ENCODE data around the gene KIF3A.

The KIF3A gene

GRCh38 chr5:132768485-132768868 lies 31.1 kb upstream of the KIF3A start:
- no peaks in the 10 kb centered on the region for H3K36me3 ChIP-seq (replicated peaks; ENCODE audit: insufficient read depth, low read length)
- no peaks in the 10 kb centered on the region for H3K9me3 ChIP-seq (replicated peaks; ENCODE audit: insufficient read depth, low read length)
- no peak overlapping the region for H3K9ac ChIP-seq (ENCODE audit: low read length)
- TF ChIP-seq EZH2 (optimal IDR thresholded peaks at IDR 0.05; ENCODE audit: low read depth, low read length) (no peak), EZH2phosphoT487 (IDR thresholded peaks at IDR 0.05; ENCODE audit: low read length) (no peak)
- TF ChIP-seq, protein P1, sequence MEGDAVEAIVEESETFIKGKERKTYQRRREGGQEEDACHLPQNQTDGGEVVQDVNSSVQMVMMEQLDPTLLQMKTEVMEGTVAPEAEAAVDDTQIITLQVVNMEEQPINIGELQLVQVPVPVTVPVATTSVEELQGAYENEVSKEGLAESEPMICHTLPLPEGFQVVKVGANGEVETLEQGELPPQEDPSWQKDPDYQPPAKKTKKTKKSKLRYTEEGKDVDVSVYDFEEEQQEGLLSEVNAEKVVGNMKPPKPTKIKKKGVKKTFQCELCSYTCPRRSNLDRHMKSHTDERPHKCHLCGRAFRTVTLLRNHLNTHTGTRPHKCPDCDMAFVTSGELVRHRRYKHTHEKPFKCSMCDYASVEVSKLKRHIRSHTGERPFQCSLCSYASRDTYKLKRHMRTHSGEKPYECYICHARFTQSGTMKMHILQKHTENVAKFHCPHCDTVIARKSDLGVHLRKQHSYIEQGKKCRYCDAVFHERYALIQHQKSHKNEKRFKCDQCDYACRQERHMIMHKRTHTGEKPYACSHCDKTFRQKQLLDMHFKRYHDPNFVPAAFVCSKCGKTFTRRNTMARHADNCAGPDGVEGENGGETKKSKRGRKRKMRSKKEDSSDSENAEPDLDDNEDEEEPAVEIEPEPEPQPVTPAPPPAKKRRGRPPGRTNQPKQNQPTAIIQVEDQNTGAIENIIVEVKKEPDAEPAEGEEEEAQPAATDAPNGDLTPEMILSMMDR (IDR thresholded peaks at IDR 0.05; ENCODE audit: low read length): no peak
- H3K4me2 ChIP-seq (ENCODE audit: low read depth, low read length): no peak overlapping the region
- H4K20me1 ChIP-seq (ENCODE audit: insufficient read depth, low read length): no peaks in the 10 kb centered on the region
- no peaks in the 10 kb centered on the region for H3K9me2 ChIP-seq (replicated peaks; ENCODE audit: insufficient read depth, low read length)
- no peaks in the 10 kb centered on the region for H3F3A ChIP-seq (ENCODE audit: insufficient read depth, low read length)
- no peak overlapping the region for H2AFZ ChIP-seq (ENCODE audit: low read length)
- DNase-seq: no peak
- no peaks in the 10 kb centered on the region for H3K79me2 ChIP-seq (ENCODE audit: low read length)
- H3K27me3 ChIP-seq (replicated peaks; ENCODE audit: insufficient read depth, low read length): no peaks in the 10 kb centered on the region
- H3K4me3 ChIP-seq (ENCODE audit: low read length): no peak overlapping the region
- no peaks in the 10 kb centered on the region for H3K4me1 ChIP-seq (ENCODE audit: low read length)
- no peak overlapping the region for H3K27ac ChIP-seq (ENCODE audit: low read length)

DNA sequence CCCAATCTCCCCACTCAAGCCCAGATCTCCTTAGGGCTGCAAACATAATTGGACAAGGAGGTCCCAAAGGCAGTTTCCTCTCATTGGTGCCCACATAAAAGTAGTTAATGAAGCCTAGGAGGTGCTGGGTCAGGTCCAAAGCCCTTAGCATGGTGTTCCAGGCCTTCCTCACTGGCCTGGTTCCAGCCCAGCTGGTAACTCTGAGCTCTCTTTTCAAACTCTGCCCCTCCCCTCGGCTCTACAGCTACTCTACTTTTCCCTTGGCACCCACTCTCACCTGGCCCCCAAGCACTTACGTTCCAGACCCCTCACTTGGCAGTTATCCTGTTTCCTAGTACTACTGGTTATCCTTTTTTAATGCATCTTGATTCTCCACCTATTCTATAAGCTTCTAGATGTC lies 29.8 kb upstream of the KIF3A start:
- H3K9ac ChIP-seq (ENCODE audit: low read length): no peak overlapping the region
- no peaks in the 10 kb centered on the region for H3K79me2 ChIP-seq (ENCODE audit: low read length)
- no peak overlapping the region for H3K4me3 ChIP-seq (ENCODE audit: low read length)
- no peak overlapping the region for H3K4me2 ChIP-seq (ENCODE audit: low read depth, low read length)
- no peaks in the 10 kb centered on the region for H3K27me3 ChIP-seq (replicated peaks; ENCODE audit: insufficient read depth, low read length)
- H3K9me2 ChIP-seq (replicated peaks; ENCODE audit: insufficient read depth, low read length): no peaks in the 10 kb centered on the region
- no peaks in the 10 kb centered on the region for H3K9me3 ChIP-seq (replicated peaks; ENCODE audit: insufficient read depth, low read length)
- H3K27ac ChIP-seq (ENCODE audit: low read length): no peak overlapping the region
- no peaks in the 10 kb centered on the region for H4K20me1 ChIP-seq (ENCODE audit: insufficient read depth, low read length)
- H3K4me1 ChIP-seq (ENCODE audit: low read length): no peaks in the 10 kb centered on the region
- H3K36me3 ChIP-seq (replicated peaks; ENCODE audit: insufficient read depth, low read length): no peaks in the 10 kb centered on the region
- H3F3A ChIP-seq (ENCODE audit: insufficient read depth, low read length): no peaks in the 10 kb centered on the region
- H2AFZ ChIP-seq (ENCODE audit: low read length): no peak overlapping the region
- no peak for DNase-seq
- TF ChIP-seq, protein P1 (IDR thresholded peaks at IDR 0.05; ENCODE audit: low read length): no peak
- TF ChIP-seq EZH2phosphoT487 (IDR thresholded peaks at IDR 0.05; ENCODE audit: low read length): no peak
- no peak for TF ChIP-seq EZH2 (optimal IDR thresholded peaks at IDR 0.05; ENCODE audit: low read depth, low read length)

DNA sequence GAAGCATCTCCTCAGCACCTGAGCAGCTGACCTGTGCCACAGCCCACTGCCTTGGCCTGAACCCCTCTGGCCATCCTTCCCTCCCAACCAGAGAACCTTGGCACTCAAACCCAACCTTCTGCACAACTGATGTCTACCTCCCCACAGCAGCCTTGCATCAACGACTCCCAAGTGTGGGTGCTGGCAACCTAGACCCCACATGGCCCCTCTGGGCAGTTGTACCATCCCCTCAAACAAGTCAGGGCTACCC lies 29.4 kb upstream of the KIF3A start:
- no peak overlapping the region for H3K4me2 ChIP-seq (ENCODE audit: low read depth, low read length)
- TF ChIP-seq, protein P1 (IDR thresholded peaks at IDR 0.05; ENCODE audit: low read length): no peak
- TF ChIP-seq EZH2phosphoT487 (IDR thresholded peaks at IDR 0.05; ENCODE audit: low read length): no peak
- TF ChIP-seq EZH2 (optimal IDR thresholded peaks at IDR 0.05; ENCODE audit: low read depth, low read length): no peak
- H2AFZ ChIP-seq (ENCODE audit: low read length): no peak overlapping the region
- H3K27me3 ChIP-seq (replicated peaks; ENCODE audit: insufficient read depth, low read length): no peaks in the 10 kb centered on the region
- no peaks in the 10 kb centered on the region for H3K9me2 ChIP-seq (replicated peaks; ENCODE audit: insufficient read depth, low read length)
- H3K4me3 ChIP-seq (ENCODE audit: low read length): no peak overlapping the region
- no peak overlapping the region for H3K27ac ChIP-seq (ENCODE audit: low read length)
- H3K79me2 ChIP-seq (ENCODE audit: low read length): no peaks in the 10 kb centered on the region
- H3F3A ChIP-seq (ENCODE audit: insufficient read depth, low read length): no peaks in the 10 kb centered on the region
- no peaks in the 10 kb centered on the region for H4K20me1 ChIP-seq (ENCODE audit: insufficient read depth, low read length)
- DNase-seq: no peak
- no peaks in the 10 kb centered on the region for H3K4me1 ChIP-seq (ENCODE audit: low read length)
- no peak overlapping the region for H3K9ac ChIP-seq (ENCODE audit: low read length)
- H3K9me3 ChIP-seq (replicated peaks; ENCODE audit: insufficient read depth, low read length): no peaks in the 10 kb centered on the region
- no peaks in the 10 kb centered on the region for H3K36me3 ChIP-seq (replicated peaks; ENCODE audit: insufficient read depth, low read length)

All from MM.1S (cell line).